ENCODE results near the gene METTL21A.

Gene METTL21A

DNA sequence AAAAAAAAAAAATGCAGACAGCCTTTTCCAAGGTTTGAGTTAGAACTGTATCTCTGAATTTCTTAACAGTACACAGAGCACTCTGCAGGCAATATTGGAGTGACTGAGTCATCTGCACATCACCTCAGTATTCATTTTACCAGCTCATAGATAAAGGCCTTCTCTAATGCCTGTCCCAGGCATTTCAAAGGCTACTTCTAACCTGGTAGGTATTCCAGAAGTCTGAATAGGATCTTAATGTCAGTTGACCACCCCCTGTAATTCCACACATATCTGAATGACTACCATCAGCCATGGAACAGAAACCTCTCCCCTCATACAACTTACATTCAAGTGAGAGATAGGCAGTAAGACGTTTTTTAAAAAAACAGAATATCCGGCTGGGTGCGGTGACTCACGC is 9.0 kb downstream of the METTL21A start:
- in situ Hi-C loops (cut with HindIII; ENCODE audit: low pct_unique_long_range_greater_than_20kb, low sequenced_read_pairs), result no loop called here
- DNase-seq (ENCODE audit: low read depth in 1 of 2, low spot score in 1 of 2), result no peak
- TF ChIP-seq JUND (IDR thresholded peaks at IDR 0.05; ENCODE audit: low read depth), result no peak

DNA sequence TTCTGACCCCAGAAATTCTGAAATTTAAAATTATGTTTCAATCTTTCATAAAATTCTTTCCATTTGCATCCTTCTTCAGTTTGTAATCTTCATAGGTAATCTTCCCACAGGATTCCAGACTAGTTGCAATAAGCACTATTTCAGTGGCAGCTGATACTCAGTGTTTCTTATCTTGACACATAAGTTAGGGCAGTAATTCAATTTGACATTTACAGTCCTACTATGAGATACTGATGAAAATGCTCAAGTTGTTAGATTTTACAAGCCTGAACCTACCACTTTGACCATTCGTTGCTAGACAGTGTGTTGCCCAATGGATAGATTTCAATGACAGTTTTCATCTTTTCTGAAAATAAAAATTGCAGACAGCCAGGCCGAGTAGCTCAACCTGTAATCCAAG is 10.4 kb downstream of the METTL21A start:
- in situ Hi-C loops (cut with HindIII; ENCODE audit: low pct_unique_long_range_greater_than_20kb, low sequenced_read_pairs), result no loop called here
- DNase-seq (ENCODE audit: low read depth in 1 of 2, low spot score in 1 of 2), result no peak
- TF ChIP-seq JUND (IDR thresholded peaks at IDR 0.05; ENCODE audit: low read depth), result no peak

DNA sequence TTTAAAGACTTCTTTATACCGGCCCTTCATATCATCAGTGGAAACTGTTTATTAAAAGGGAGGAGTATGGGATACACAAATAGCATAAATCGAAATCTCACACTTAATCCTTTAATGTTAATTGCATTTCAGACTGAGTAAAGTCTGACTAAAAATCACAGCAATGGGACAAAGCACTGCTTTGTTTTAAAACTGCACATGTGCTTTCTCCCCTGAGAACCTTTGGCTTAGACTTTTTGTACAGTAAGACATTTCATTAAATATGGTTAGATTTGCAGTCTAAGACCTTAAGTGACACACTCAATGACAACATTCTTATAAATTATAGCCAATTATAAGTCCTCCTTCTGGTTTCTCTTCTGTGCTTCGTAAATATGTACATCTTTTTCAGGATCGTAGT is 12.5 kb downstream of the METTL21A start:
- in situ Hi-C loops (cut with HindIII; ENCODE audit: low pct_unique_long_range_greater_than_20kb, low sequenced_read_pairs), result no loop called here
- no peak for TF ChIP-seq JUND (IDR thresholded peaks at IDR 0.05; ENCODE audit: low read depth)

DNA sequence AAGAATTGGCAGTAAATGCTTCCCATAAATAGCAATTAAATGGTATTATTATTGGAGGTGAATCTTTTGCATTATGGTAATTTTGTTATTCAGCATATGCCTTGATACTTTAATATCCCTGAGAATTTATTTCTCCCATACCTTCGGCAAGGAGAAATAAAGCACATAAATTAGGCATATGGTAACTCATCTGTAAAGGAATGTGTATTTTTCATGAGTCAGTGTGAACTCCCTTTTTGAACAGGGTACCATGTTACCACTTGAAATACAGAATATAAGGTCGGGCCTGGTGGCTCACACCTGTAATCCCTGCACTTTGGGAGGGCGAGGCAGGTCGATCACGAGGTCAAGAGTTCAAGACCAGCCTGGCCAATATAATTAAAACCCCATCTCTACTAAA is 18.4 kb downstream of the METTL21A start:
- DNase-seq (ENCODE audit: low read depth in 1 of 2, low spot score in 1 of 2), result no peak
- in situ Hi-C loops (cut with HindIII; ENCODE audit: low pct_unique_long_range_greater_than_20kb, low sequenced_read_pairs), result no loop called here
- TF ChIP-seq JUND (IDR thresholded peaks at IDR 0.05; ENCODE audit: low read depth), result no peak

More for the DNA sequence above, 12.5 kb downstream of the METTL21A start:
- no peak for DNase-seq (ENCODE audit: low read depth in 1 of 2, low spot score in 1 of 2)

DNA sequence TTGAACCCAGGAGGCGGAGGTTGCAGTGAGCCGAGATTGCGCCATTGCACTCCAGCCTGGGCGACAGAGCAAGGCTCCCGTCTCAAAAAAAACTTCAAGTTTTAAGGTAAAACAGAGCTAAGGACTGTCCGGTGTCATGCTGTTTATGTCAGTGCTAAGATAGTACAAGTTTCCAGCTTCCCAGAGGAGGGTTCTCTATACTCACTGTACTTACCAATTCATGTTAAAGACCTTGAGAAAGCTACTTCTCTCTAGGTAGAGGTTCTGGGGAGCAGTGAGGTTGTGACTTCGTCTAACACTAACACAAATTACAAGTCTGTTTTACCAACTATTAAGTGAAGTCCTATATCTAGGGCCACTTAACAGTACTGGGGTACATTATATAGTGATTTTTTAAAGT is 18.8 kb downstream of the METTL21A start:
- in situ Hi-C loops (cut with HindIII; ENCODE audit: low pct_unique_long_range_greater_than_20kb, low sequenced_read_pairs), result no loop called here
- no peak for TF ChIP-seq JUND (IDR thresholded peaks at IDR 0.05; ENCODE audit: low read depth)
- DNase-seq (ENCODE audit: low read depth in 1 of 2, low spot score in 1 of 2), result no peak

DNA sequence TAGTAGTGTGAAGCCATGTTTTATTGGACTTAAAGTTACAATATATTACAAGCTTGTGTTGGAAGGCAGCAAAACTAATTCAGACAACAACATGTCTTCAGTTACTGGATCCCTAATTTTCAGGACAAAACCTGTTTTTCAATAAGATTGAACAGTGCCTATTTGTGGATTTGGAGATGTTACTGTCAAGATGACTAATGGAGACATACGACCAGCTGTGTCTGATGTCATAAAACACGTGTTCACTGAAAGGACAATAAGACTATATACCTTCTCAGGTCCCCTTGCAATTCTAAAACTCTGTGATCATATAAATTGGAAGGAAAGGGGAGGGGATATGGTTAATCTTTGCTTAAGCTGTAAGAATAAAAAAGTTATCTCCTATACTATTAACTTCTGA is 21.7 kb downstream of the METTL21A start:
- DNase-seq (ENCODE audit: low read depth in 1 of 2, low spot score in 1 of 2), result no peak
- in situ Hi-C loops (cut with HindIII; ENCODE audit: low pct_unique_long_range_greater_than_20kb, low sequenced_read_pairs), result no loop called here
- no peak for TF ChIP-seq JUND (IDR thresholded peaks at IDR 0.05; ENCODE audit: low read depth)

DNA sequence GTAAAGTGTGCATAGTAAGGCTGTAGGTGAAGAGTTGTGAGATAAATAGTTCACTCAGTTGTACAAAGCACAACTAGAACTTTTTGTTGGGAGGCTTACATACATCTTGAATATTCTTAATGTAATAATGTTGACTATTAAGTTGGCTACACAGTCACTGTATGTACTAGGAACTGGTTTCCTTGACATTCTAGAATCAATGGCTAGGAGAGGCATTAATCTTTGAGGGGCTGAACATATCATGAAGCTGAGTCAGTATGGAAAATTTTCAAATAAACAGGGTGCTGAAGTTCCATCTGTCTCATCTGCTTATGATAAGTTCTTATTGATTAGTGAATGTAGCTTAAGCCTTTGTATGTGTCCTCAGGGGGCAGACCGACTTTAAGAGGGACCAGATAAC is 23.4 kb downstream of the METTL21A start:
- no peak for TF ChIP-seq JUND (IDR thresholded peaks at IDR 0.05; ENCODE audit: low read depth)
- in situ Hi-C loops (cut with HindIII; ENCODE audit: low pct_unique_long_range_greater_than_20kb, low sequenced_read_pairs), result no loop called here
- no peak for DNase-seq (ENCODE audit: low read depth in 1 of 2, low spot score in 1 of 2)

DNA sequence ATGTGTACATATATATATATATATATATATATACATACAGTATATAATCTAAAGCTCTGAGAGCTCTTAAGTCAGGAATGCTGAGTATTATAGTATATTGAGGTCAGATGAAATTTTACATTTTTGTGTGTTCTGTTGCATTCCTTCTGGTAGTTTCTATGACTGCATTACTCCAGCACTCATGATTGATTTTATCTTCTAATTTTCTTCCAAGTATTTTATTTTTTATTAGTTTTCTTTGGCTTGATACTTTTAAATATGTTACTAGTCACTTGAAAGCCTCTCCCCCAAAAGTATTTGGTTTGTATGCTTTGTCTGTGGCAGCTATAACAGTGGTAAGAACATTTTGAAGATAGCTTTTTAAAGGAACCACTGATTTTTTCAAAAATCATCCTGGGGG is 25.0 kb downstream of the METTL21A start:
- in situ Hi-C loops (cut with HindIII; ENCODE audit: low pct_unique_long_range_greater_than_20kb, low sequenced_read_pairs), result no loop called here
- no peak for DNase-seq (ENCODE audit: low read depth in 1 of 2, low spot score in 1 of 2)
- TF ChIP-seq JUND (IDR thresholded peaks at IDR 0.05; ENCODE audit: low read depth), result no peak

DNA sequence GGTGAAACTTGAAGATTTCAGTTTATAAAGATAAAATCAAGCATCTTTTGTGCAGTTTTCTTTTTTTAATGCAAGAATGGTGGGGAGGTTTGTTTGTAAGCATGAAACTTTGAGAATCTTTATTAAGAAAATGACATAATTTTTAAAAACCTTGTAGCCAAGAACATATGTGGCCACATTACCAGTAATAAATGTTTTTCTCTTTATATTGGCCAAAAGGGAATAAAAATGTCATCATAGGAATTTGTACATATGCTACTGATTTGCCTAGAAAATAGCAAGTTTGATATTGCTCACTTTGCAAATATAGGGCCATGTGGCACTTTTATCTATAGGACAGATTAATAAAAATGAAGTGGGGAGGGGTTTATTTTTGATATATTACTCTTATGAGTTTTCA is 25.6 kb downstream of the METTL21A start:
- no peak for DNase-seq (ENCODE audit: low read depth in 1 of 2, low spot score in 1 of 2)
- in situ Hi-C loops (cut with HindIII; ENCODE audit: low pct_unique_long_range_greater_than_20kb, low sequenced_read_pairs), result no loop called here
- no peak for TF ChIP-seq JUND (IDR thresholded peaks at IDR 0.05; ENCODE audit: low read depth)

DNA sequence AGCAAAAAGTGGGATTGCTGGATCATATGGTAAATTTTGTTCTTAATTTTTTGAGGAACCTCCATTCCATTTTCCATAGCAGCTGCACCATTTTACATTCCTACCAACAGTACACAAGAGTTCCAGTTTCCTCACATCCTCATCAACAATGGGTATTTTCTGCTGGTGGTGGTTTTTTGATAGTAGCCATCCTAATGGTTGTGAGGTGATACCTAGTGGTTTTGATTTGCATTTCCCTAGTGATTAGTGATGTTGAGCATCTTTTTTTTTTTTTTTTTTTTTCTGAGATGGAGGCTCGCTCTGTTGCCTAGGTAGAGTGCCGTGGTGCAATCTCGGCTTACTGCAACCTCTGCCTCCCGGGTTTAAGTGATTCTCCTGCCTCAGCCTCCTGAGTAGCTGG is 30.5 kb downstream of the METTL21A start:
- no peak for TF ChIP-seq JUND (IDR thresholded peaks at IDR 0.05; ENCODE audit: low read depth)
- in situ Hi-C loops (cut with HindIII; ENCODE audit: low pct_unique_long_range_greater_than_20kb, low sequenced_read_pairs), result no loop called here
- DNase-seq (ENCODE audit: low read depth in 1 of 2, low spot score in 1 of 2), result no peak

DNA sequence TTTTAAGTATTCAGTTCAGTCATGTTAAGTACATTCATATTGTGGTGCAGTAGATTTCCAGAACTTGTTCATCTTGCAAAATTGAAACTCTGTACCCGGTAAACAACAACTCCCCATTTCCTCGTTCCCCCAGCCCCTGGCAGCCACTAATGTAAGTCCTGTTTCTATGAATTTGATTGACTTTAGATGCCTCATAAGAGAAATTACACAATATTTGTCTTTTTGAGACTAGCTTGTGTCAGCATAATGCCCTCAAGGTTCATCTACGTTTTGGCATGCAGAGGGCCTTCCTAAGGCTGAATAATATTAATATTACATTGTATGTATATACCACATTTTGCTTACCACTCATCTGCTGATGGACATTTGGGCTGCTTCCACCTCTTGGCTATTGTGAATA is 30.9 kb downstream of the METTL21A start:
- in situ Hi-C loops (cut with HindIII; ENCODE audit: low pct_unique_long_range_greater_than_20kb, low sequenced_read_pairs), result no loop called here
- DNase-seq (ENCODE audit: low read depth in 1 of 2, low spot score in 1 of 2), result no peak
- TF ChIP-seq JUND (IDR thresholded peaks at IDR 0.05; ENCODE audit: low read depth), result no peak

DNA sequence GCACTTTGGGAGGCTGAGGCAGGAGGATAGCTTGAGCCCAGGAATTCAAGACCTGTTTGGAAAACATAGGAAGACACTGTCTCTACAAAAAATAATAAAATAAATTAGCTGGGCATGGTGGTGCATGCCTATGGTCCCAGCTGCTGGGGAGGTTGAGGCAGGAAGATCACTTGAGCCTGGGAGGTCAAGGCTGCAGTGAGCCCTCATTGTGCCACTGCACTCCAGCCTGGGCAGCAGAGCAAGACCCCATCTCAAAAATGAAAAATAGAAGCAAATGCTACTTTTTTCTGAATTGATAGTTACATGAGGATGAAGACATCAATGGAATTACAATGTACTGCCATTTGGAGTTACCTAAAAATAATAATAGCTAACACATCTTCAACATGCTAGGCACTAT is 31.9 kb downstream of the METTL21A start:
- TF ChIP-seq JUND (IDR thresholded peaks at IDR 0.05; ENCODE audit: low read depth), result no peak
- DNase-seq (ENCODE audit: low read depth in 1 of 2, low spot score in 1 of 2), result no peak
- in situ Hi-C loops (cut with HindIII; ENCODE audit: low pct_unique_long_range_greater_than_20kb, low sequenced_read_pairs), result no loop called here

DNA sequence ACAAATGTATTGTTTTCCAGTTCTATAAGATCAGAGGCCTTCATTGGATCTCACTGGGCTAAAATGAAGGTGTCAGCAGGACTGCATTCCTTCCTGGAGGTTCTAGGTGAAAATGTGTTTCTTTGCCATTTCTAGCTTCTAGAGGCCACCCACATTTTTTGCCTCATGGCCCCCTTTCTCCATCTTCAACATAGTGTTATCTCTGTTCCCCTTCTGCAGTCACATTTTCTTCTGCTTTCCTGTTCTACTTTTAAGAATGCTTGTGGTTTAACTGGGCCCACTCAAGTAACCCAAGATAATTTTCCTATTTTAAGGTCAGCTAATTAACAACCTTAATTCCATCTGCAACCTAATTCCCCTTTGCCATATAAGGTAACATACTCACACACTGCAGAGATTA is 36.1 kb downstream of the METTL21A start:
- DNase-seq (ENCODE audit: low read depth in 1 of 2, low spot score in 1 of 2), result no peak
- in situ Hi-C loops (cut with HindIII; ENCODE audit: low pct_unique_long_range_greater_than_20kb, low sequenced_read_pairs), result no loop called here
- no peak for TF ChIP-seq JUND (IDR thresholded peaks at IDR 0.05; ENCODE audit: low read depth)

DNA sequence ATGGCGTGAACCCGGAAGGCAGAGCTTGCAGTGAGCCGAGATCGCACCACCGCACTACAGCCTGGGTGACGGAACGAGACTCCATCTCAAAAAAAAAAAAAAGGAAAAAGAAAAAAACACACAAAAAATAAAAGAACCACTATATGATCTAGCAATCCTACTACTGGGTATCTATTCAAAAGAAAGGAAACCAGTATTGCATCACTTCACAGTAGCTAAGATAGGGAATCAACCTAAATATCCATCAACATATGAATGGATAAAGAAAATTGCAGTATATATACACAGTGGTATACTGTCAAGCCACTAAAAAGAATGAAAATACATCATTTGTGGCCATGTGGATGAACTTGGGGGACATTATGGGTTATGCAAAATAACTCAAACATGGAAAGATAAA is 37.9 kb downstream of the METTL21A start:
- in situ Hi-C loops (cut with HindIII; ENCODE audit: low pct_unique_long_range_greater_than_20kb, low sequenced_read_pairs), result no loop called here

DNA sequence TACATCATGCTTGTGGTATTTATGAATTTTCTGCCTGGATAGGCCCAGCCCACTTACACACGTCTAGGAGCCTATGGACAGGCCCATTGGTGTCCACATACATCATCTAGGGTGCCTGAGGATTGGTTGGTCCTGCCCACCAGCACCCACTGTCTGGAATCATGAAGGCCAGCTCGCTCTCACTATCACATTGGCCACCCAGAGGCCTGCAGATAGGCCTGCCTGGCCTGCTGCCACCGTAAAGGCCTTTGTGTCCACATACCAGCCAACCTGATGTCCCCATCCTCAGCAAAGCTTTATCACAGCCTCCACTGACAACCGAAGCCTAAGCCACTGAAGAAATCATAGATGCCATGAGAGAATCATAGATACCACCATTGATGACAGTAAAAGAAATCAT is 40.2 kb downstream of the METTL21A start:
- no peak for DNase-seq (ENCODE audit: low read depth in 1 of 2, low spot score in 1 of 2)
- TF ChIP-seq JUND (IDR thresholded peaks at IDR 0.05; ENCODE audit: low read depth), result no peak
- in situ Hi-C loops (cut with HindIII; ENCODE audit: low pct_unique_long_range_greater_than_20kb, low sequenced_read_pairs), result no loop called here

More for the DNA sequence above, 37.9 kb downstream of the METTL21A start:
- no peak for TF ChIP-seq JUND (IDR thresholded peaks at IDR 0.05; ENCODE audit: low read depth)
- no peak for DNase-seq (ENCODE audit: low read depth in 1 of 2, low spot score in 1 of 2)
